ENCODE data around the gene B3GALT6.
"Not testable (repeated sequence)": the region's sequence is repeated elsewhere in the genome, so short reads cannot be mapped to it uniquely, and the experiment has no call there.

Gene B3GALT6

GRCh38 chr1:1246577-1247340, 14.7 kb downstream of the B3GALT6 start, which contains the start of gene C1QTNF12:
Gene C1QTNF12 (minus strand): TSS chr1:1246722. CDS start chr1:1246690, 32 bp downstream.
- no peak for DNase-seq

GRCh38 chr1:1247341-1247913, 15.4 kb downstream of the B3GALT6 start:
- DNase-seq: no peak

GRCh38 chr1:1248009-1248913, 16.2 kb downstream of the B3GALT6 start:
- not testable (repeated sequence) for DNase-seq

GRCh38 chr1:1250786-1251284, 18.8 kb downstream of the B3GALT6 start:
- peak; percentile 69 for DNase-seq

- no peak for DNase-seq
Measured at GRCh38 chr1:1253314-1253713, 21.3 kb downstream of the B3GALT6 start.

- no peak for DNase-seq
Measured at GRCh38 chr1:1253972-1254666, 22.1 kb downstream of the B3GALT6 start.

GRCh38 chr1:1254667-1254998, 22.6 kb downstream of the B3GALT6 start:
- DNase-seq: no peak

- no peak for DNase-seq
Measured at GRCh38 chr1:1255078-1255477, 23.0 kb downstream of the B3GALT6 start.

GRCh38 chr1:1255611-1256010, 23.6 kb downstream of the B3GALT6 start:
- no peak for DNase-seq

- no peak for DNase-seq
Measured at GRCh38 chr1:1256956-1257871, 25.2 kb downstream of the B3GALT6 start.

GRCh38 chr1:1259119-1259488, 27.1 kb downstream of the B3GALT6 start:
- no peak for DNase-seq

- DNase-seq: no peak
Measured at GRCh38 chr1:1259540-1259939, 27.5 kb downstream of the B3GALT6 start.

- DNase-seq: no peak
Measured at GRCh38 chr1:1259951-1260600, 28.0 kb downstream of the B3GALT6 start.

GRCh38 chr1:1260843-1261560, 29.0 kb downstream of the B3GALT6 start:
- DNase-seq: no peak

GRCh38 chr1:1262071-1262470, 30.0 kb downstream of the B3GALT6 start:
- no peak for DNase-seq

- DNase-seq: no peak
Measured at GRCh38 chr1:1262758-1263157, 30.7 kb downstream of the B3GALT6 start.

GRCh38 chr1:1264026-1264425, 32.0 kb downstream of the B3GALT6 start:
- DNase-seq: no peak

- no peak for DNase-seq
Measured at GRCh38 chr1:1264868-1265272, 32.8 kb downstream of the B3GALT6 start.

- DNase-seq: no peak
Measured at GRCh38 chr1:1267488-1268283, 35.6 kb downstream of the B3GALT6 start.

- DNase-seq: no peak
Measured at GRCh38 chr1:1268284-1268682, 36.2 kb downstream of the B3GALT6 start.
